ENCODE data around the gene ARHGAP23. TPM values are rescaled to one million over a fixed set of nuclear protein-coding genes. Genes with fewer than 3 reads are reported as not detected.

The ARHGAP23 gene
- total RNA-seq, 2 experiments from 2014 or later, result 0.40 TPM; not detected in 1

DNA sequence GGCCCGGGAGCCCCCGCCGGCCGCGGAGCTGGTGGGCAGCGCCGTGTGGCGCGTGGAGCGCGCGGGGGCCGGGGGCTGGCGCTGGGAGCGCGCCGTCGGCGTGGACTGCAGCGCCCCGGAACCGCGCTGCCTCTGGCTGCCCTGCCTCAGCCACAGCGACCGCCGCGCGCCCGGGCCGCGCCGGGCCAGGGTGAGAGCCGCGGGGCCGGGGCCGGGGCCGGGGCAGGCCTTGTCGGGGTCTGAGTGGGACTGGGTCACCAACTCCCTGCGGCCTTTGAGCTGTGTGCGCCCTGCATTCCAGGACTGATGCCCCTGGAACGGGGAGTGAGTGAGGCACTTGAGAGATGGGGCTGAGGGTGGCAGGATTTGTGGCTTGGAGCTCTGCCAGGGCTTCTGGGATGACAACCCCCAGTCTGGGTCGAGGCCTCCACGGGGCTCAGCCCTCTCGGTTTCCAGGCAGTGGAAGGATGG is 25.7 kb downstream of the ARHGAP23 start:
- no peak for ATAC-seq
- CTCF ChIA-PET, result no interaction called here
- peaks cover 42% of the 10 kb centered on the region for H3K27me3 Mint-ChIP-seq

DNA sequence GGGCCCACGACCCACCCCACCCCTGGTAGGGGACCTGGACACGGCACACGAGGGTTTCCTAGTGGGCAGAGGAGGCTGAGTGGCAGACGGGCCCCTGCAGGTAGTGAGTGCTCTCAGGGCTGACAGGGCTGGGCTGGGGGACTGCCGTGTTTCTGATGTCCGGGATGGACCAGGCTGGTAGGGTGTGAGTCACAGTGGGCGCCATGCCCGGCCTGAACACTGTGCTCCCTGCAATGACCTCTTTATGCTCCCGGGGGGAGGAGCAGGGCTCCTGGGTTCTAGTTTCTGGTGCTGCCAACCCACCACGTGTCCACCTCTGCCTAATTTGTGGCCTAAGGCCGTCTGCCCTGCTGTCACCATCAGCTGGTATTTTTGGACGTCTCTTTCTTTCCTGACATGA is 26.3 kb downstream of the ARHGAP23 start:
- CTCF ChIA-PET, result interaction anchor here (0.9 to 1.2 kb wide), 2 partner anchors 106 to 213 kb away, joined by 3 read pairs; no protein-coding TSS in a partner anchor
- ATAC-seq (no peak), DNase-seq (no peak)
- H3K4me1 Mint-ChIP-seq, result peaks cover 3% of the 10 kb centered on the region
- peaks cover 42% of the 10 kb centered on the region for H3K27me3 Mint-ChIP-seq
- H3K27ac Mint-ChIP-seq, result no peak overlapping the region
- H3K9me3 Mint-ChIP-seq (ENCODE audit: low read depth), result no peaks in the 10 kb centered on the region
- no peaks in the 10 kb centered on the region for H3K36me3 Mint-ChIP-seq
- H3K4me3 Mint-ChIP-seq, result no peak overlapping the region

More for the DNA sequence above, 25.7 kb downstream of the ARHGAP23 start:
- Mint-ChIP-seq H3K4me1 (peaks cover 3% of the 10 kb centered on the region), H3K27ac (no peak overlapping the region), H3K9me3 (ENCODE audit: low read depth) (no peaks in the 10 kb centered on the region), H3K36me3 (no peaks in the 10 kb centered on the region), H3K4me3 (no peak overlapping the region)
- no peak for DNase-seq

DNA sequence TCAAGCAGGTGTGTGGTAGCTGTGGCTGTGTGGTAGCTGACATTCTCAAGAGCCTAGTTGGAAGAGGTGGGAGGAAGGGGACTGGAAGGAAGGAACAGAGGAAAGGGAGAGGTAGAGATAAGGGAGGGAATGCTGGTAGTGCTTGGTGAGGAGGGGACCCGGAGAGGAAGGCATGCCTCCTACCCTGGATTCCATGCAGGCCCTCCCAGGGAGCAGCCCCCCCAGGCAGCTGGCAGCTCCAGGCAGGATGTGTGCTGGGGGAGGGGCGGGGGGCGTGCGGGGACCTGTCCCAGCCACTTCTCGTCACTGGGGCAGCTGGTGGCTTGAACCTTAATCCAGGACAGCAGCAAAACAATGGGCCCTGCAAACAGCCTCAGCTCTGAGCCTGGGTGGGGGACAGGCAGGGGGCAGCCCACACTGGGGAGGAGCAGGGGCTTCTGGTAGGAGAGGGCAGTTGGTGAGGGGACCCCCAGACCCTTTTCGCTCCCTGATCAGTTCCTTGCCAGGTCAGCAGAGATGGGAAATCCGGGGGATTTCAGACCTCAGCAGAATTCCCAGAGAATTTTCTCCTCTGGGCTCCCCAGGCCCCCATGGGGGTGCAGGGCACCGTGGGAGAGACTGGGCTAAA is 27.1 kb downstream of the ARHGAP23 start:
- peaks cover 3% of the 10 kb centered on the region for H3K4me1 Mint-ChIP-seq
- H3K27ac Mint-ChIP-seq, result no peak overlapping the region
- H3K36me3 Mint-ChIP-seq, result no peaks in the 10 kb centered on the region
- ATAC-seq (no peak), DNase-seq (no peak)
- H3K4me3 Mint-ChIP-seq, result no peak overlapping the region
- H3K9me3 Mint-ChIP-seq (ENCODE audit: low read depth), result no peaks in the 10 kb centered on the region
- CTCF ChIA-PET, result interaction anchor here (0.9 to 1.2 kb wide), 3 partner anchors 32 to 212 kb away, joined by 3 read pairs; no protein-coding TSS in a partner anchor
- H3K27me3 Mint-ChIP-seq, result peaks cover 41% of the 10 kb centered on the region

GRCh38 chr17:38456031-38456815 is 28.0 kb downstream of the ARHGAP23 start:
- ATAC-seq (no peak), DNase-seq (no peak)
- no peaks in the 10 kb centered on the region for H3K9me3 Mint-ChIP-seq (ENCODE audit: low read depth)
- no peak overlapping the region for H3K27ac Mint-ChIP-seq
- H3K36me3 Mint-ChIP-seq, result no peaks in the 10 kb centered on the region
- H3K4me3 Mint-ChIP-seq, result no peak overlapping the region
- CTCF ChIA-PET, result interaction anchor here (1.1 kb wide), 1 partner anchor 32 kb away, joined by 3 read pairs; no protein-coding TSS in a partner anchor
- H3K4me1 Mint-ChIP-seq, result peaks cover 3% of the 10 kb centered on the region
- H3K27me3 Mint-ChIP-seq, result peaks cover 37% of the 10 kb centered on the region

DNA sequence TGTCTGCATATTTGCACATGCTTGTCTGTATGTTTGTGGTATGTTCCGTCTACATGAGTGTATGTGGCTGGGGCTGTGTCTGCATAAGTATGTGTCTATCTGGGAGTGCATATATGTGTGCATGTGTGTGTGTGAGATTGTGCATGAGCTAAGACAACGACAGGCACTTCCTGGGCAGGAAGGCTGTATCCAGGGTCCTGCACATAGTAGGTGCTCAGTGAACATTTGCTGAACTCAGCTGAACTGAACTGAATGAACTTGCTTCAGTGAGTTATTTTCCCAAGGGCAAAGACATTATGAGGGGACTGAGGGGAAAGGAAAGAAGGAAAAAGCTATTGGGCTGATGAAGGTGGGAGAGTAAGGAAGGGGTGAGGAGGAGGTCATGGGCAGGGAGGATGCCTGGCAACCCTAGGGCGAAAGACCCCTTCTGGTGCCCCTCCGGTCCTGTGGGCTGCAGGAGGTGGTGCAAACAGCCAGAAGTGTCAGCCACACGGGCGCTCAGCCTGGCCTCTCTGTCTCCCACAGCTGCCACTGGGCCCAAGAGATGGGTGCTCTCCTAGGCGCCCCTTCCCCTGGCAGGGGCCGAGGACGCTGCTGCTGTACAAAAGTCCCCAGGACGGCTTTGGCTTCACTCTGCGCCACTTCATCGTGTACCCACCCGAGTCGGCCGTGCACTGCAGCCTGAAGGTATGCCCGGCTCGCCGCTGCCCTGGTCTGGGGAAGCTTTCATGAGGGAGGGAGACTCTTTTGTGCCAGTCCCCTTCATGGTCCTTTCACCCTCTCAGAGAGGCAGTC is 29.5 kb downstream of the ARHGAP23 start:
- peaks cover 27% of the 10 kb centered on the region for H3K27me3 Mint-ChIP-seq
- H3K9me3 Mint-ChIP-seq (ENCODE audit: low read depth), result no peaks in the 10 kb centered on the region
- DNase-seq (no peak), ATAC-seq (no peak)
- H3K27ac Mint-ChIP-seq, result no peak overlapping the region
- peaks cover 3% of the 10 kb centered on the region for H3K4me1 Mint-ChIP-seq
- no peak overlapping the region for H3K4me3 Mint-ChIP-seq
- H3K36me3 Mint-ChIP-seq, result no peaks in the 10 kb centered on the region
- CTCF ChIA-PET, result no interaction called here

GRCh38 chr17:38458521-38458920 is 30.3 kb downstream of the ARHGAP23 start:
- Mint-ChIP-seq H3K27ac (no peak overlapping the region), H3K4me1 (no peaks in the 10 kb centered on the region), H3K36me3 (no peaks in the 10 kb centered on the region), H3K27me3 (peaks cover 20% of the 10 kb centered on the region), H3K4me3 (no peak overlapping the region), H3K9me3 (ENCODE audit: low read depth) (no peaks in the 10 kb centered on the region)
- CTCF ChIA-PET, result no interaction called here
- DNase-seq (no peak), ATAC-seq (no peak)

GRCh38 chr17:38459567-38459966 is 31.3 kb downstream of the ARHGAP23 start:
- CTCF ChIA-PET, result no interaction called here
- ATAC-seq, result no peak
- Mint-ChIP-seq H3K9me3 (ENCODE audit: low read depth) (no peaks in the 10 kb centered on the region), H3K4me3 (no peak overlapping the region), H3K27ac (no peak overlapping the region), H3K4me1 (no peaks in the 10 kb centered on the region), H3K27me3 (peaks cover 14% of the 10 kb centered on the region), H3K36me3 (no peaks in the 10 kb centered on the region)
- no peak for DNase-seq

DNA sequence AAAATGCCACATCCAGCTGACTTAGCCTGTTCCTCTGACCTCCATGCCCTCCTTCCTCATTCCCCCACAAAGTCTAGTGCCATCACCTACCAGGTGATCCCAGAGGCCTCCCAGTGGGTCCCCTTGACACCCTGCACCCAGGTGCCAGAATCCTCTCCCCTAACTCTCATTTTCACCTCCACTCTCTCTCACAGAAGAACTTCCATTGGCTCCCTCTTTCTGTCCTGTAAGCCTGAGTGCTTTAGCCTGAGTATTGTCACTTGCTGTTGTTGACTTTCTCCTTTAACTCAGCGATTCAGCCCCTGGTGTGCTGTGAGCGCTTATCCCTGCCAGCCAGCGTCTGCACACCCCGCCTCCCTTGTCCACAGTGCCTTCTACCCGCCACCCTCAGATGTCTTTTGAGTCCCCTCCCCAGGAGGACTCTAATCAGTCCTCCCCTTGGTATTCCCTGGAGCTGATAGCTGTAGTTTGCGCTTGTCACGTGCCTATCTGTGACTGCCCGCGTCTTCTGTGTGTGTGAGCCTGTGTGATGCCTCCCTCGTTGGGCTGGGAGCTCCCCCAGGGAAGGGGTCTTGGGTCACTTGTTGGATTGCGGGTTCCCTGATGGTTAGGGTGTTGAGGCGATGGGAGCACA is 31.9 kb downstream of the ARHGAP23 start:
- Mint-ChIP-seq H3K4me1 (no peaks in the 10 kb centered on the region), H3K27me3 (peaks cover 8% of the 10 kb centered on the region), H3K9me3 (ENCODE audit: low read depth) (no peaks in the 10 kb centered on the region), H3K4me3 (no peak overlapping the region), H3K27ac (no peak overlapping the region), H3K36me3 (no peaks in the 10 kb centered on the region)
- no peak for DNase-seq
- no peak for ATAC-seq
- CTCF ChIA-PET, result no interaction called here

- CTCF ChIA-PET, result interaction anchor here (0.6 kb wide), 1 partner anchor 9 kb away, joined by 3 read pairs; no protein-coding TSS in a partner anchor
- DNase-seq (no peak), ATAC-seq (no peak)
- H3K36me3 Mint-ChIP-seq, result no peaks in the 10 kb centered on the region
- H3K27ac Mint-ChIP-seq, result no peak overlapping the region
- H3K27me3 Mint-ChIP-seq, result peaks cover 7% of the 10 kb centered on the region
- no peak overlapping the region for H3K4me3 Mint-ChIP-seq
- no peaks in the 10 kb centered on the region for H3K4me1 Mint-ChIP-seq
- H3K9me3 Mint-ChIP-seq (ENCODE audit: low read depth), result no peaks in the 10 kb centered on the region
These were observed 32.7 kb downstream of the ARHGAP23 start for GRCh38 chr17:38460716-38461630.

DNA sequence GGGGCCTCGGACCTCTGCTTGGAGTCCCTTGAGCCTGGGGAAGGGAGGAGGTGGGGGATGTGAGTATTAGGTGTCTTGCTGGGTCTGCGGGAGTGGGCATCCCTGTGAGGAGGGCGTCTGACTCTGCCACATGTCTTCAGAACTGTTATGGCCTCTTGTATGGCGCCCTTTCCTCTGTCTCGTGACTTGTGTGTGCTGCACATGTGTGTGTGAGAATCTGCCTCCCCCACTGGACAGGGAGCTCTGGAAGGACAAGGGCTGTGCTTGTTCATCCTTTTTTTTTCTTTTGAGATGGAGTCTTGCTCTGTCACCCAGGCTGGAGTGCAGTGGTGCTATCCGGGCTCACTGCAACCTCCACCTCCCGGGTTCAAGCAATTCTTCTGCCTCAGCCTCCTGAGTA is 33.4 kb downstream of the ARHGAP23 start:
- H3K4me1 Mint-ChIP-seq, result no peaks in the 10 kb centered on the region
- H3K27me3 Mint-ChIP-seq, result peaks cover under 1% of the 10 kb centered on the region
- no peak for DNase-seq
- no peak overlapping the region for H3K27ac Mint-ChIP-seq
- CTCF ChIA-PET, result interaction anchor here (0.6 kb wide), 1 partner anchor 10 kb away, joined by 3 read pairs; no protein-coding TSS in a partner anchor
- H3K4me3 Mint-ChIP-seq, result no peak overlapping the region
- H3K36me3 Mint-ChIP-seq, result no peaks in the 10 kb centered on the region
- H3K9me3 Mint-ChIP-seq (ENCODE audit: low read depth), result no peaks in the 10 kb centered on the region
- ATAC-seq, result no peak

DNA sequence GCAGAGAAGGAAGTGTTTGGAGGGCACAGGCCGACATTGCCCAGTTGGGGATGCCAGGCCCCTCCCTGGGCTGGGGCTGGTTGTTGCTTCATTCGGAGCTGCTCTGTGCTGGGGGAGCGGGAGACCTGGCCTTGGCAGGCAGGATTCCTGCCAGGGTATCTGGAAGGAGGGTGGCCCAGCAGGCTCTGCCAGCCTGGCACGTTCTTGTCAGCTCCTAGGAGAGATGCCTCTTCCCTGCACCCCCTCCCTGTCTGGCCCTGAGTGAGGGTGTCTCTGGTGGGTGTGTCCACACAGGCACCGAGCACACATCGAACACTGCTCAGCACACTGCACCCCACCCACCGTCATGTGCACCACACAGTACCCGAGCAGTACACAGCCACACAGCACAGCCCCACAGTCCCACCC is 35.2 kb downstream of the ARHGAP23 start:
- CTCF ChIA-PET, result no interaction called here
- H3K27ac Mint-ChIP-seq, result no peak overlapping the region

GRCh38 chr17:38464251-38464722 is 36.0 kb downstream of the ARHGAP23 start:
- H3K27ac Mint-ChIP-seq, result no peak overlapping the region

More for the DNA sequence above, 35.2 kb downstream of the ARHGAP23 start:
- DNase-seq (no peak), ATAC-seq (no peak)
- Mint-ChIP-seq H3K4me1 (no peaks in the 10 kb centered on the region), H3K27me3 (no peaks in the 10 kb centered on the region), H3K36me3 (no peaks in the 10 kb centered on the region), H3K4me3 (no peak overlapping the region), H3K9me3 (ENCODE audit: low read depth) (no peaks in the 10 kb centered on the region)

More at GRCh38 chr17:38464251-38464722, 36.0 kb downstream of the ARHGAP23 start:
- Mint-ChIP-seq H3K4me3 (no peak overlapping the region), H3K9me3 (ENCODE audit: low read depth) (no peaks in the 10 kb centered on the region), H3K36me3 (no peaks in the 10 kb centered on the region), H3K4me1 (no peaks in the 10 kb centered on the region), H3K27me3 (no peaks in the 10 kb centered on the region)
- DNase-seq, result no peak
- no peak for ATAC-seq
- CTCF ChIA-PET, result no interaction called here
